Vagina (tissue), 2 donors: Measurements from ENCODE around the gene VPS39.

Experiments used
- CTCF ChIP-seq, 3 experiments: fragments of 450-650 bp in 2 of 3; fragments of 200-600 bp in 1 of 3; sonication (generic) in 1 of 3; IDR thresholded peaks; one replicate each; pipeline ENCODE4 v1.5.1; 2017 to 2019; ENCODE audit warnings: antibody characterized with exemption in 3 of 3, mild to moderate bottlenecking in 2 of 3, moderate library complexity in 2 of 3
- POLR2A ChIP-seq, 2 donors: fragments of 450-650 bp; IDR thresholded peaks; one replicate each; pipeline ENCODE4 v1.6.1; 2017; ENCODE audit warnings: antibody characterized with exemption in 2 of 2, mild to moderate bottlenecking in 2 of 2, moderate library complexity in 2 of 2
- POLR2AphosphoS5 ChIP-seq, 2 donors: sonication (generic); formaldehyde crosslinking; IDR thresholded peaks; one replicate each; pipeline ENCODE4 v1.9.0; 2017; ENCODE audit warnings: antibody characterized with exemption in 2 of 2, mild to moderate bottlenecking in 2 of 2, low read depth in 1 of 2; ENCODE audit not compliant: insufficient read depth in 1 of 2

GRCh38 chr15:42110367-42110766 is 97.7 kb downstream of the VPS39 start:
- TF ChIP-seq POLR2AphosphoS5 (IDR thresholded peaks at IDR 0.05; ENCODE audit: insufficient read depth in 1 of 2, low read depth in 1 of 2) (no peak), POLR2A (IDR thresholded peaks at IDR 0.05) (no peak), CTCF (IDR thresholded peaks at IDR 0.05) (no peak)
